ENCODE measurements around the gene STXBP3.

GRCh38 chr1:108732398-108732797 is 14.1 kb upstream of the STXBP3 start:
- TF ChIP-seq EZH2 (IDR thresholded peaks at IDR 0.05; ENCODE audit: borderline replicate concordance, low read depth, low read length) (no peak), HMGXB4 (CRISPR knock-in tag; IDR thresholded peaks at IDR 0.05) (no peak), BDP1 (IDR thresholded peaks at IDR 0.05; ENCODE audit: insufficient read depth, insufficient read length) (no peak), POLR2AphosphoS5 (IDR thresholded peaks at IDR 0.05; ENCODE audit: control insufficient read depth, insufficient read depth, low read depth, low read length) (no peak), HOXB6 (CRISPR knock-in tag; IDR thresholded peaks at IDR 0.05; ENCODE audit: borderline replicate concordance) (no peak), ZNF644 (tag; IDR thresholded peaks at IDR 0.05; ENCODE audit: low read depth) (no peak), BCL6 (CRISPR knock-in tag; IDR thresholded peaks at IDR 0.05) (no peak), E2F5 (CRISPR knock-in tag; IDR thresholded peaks at IDR 0.05) (no peak)
